HEK293 (cell line): ENCODE data around the gene LRBA.

Experiments
- CTCF ChIP-seq: fragments of 450-650 bp; formaldehyde crosslinking; IDR thresholded peaks from 2 replicates; pipeline ENCODE4 v1.5.1; 2016; ENCODE audit warnings: missing biosample characterization, missing genetic modification characterization
- HOXC10 ChIP-seq: sonication (generic); formaldehyde crosslinking; IDR thresholded peaks from 2 replicates; pipeline ENCODE4 v1.8.1; 2023; ENCODE audit warnings: mild to moderate bottlenecking, missing genetic modification reagents
- PRDM1 ChIP-seq: fragments of 450-650 bp; formaldehyde crosslinking; IDR thresholded peaks from 2 replicates; pipeline ENCODE4; 2016; ENCODE audit warnings: missing biosample characterization, missing genetic modification characterization
- PRDM4 ChIP-seq: fragments of 450-650 bp; formaldehyde crosslinking; IDR thresholded peaks from 2 replicates; pipeline ENCODE4 v1.5.1; 2017; ENCODE audit warnings: missing biosample characterization, missing genetic modification characterization
- REST ChIP-seq: fragments of 450-650 bp; formaldehyde crosslinking; IDR thresholded peaks from 2 replicates; pipeline ENCODE4 v1.5.1; 2016; ENCODE audit warnings: missing biosample characterization, missing genetic modification characterization
- YY1 ChIP-seq: fragments of 450-650 bp; formaldehyde crosslinking; IDR thresholded peaks from 2 replicates; pipeline ENCODE4 v1.5.1; 2018; ENCODE audit warnings: missing biosample characterization, missing genetic modification characterization
- ZBTB11 ChIP-seq: fragments of 450-650 bp; formaldehyde crosslinking; conservative IDR thresholded peaks from 2 replicates; pipeline ENCODE4 v1.5.1; 2016; ENCODE audit warnings: low read depth, missing biosample characterization, missing genetic modification characterization
- ZBTB7A ChIP-seq: fragments of 450-650 bp; formaldehyde crosslinking; IDR thresholded peaks from 2 replicates; pipeline ENCODE4 v1.5.1; 2016; ENCODE audit warnings: low read depth, missing biosample characterization, missing genetic modification characterization
- ZNF114 ChIP-seq: fragments of 450-650 bp; formaldehyde crosslinking; IDR thresholded peaks from 2 replicates; pipeline ENCODE4 v1.5.0; 2017; ENCODE audit warnings: missing biosample characterization, missing genetic modification characterization
- ZNF239 ChIP-seq: fragments of 450-650 bp; formaldehyde crosslinking; IDR thresholded peaks from 2 replicates; pipeline ENCODE4 v1.5.1; 2016; ENCODE audit warnings: missing biosample characterization, missing genetic modification characterization
- ZNF311 ChIP-seq: fragments of 450-650 bp; formaldehyde crosslinking; IDR thresholded peaks from 2 replicates; pipeline ENCODE4 v1.5.1; 2017; ENCODE audit warnings: missing biosample characterization, missing genetic modification characterization, borderline replicate concordance
- ZNF639 ChIP-seq: fragments of 450-650 bp; formaldehyde crosslinking; IDR thresholded peaks from 2 replicates; pipeline ENCODE4 v1.5.1; 2016; ENCODE audit warnings: missing biosample characterization, missing genetic modification characterization
- ZNF837 ChIP-seq: fragments of 450-650 bp; formaldehyde crosslinking; IDR thresholded peaks from 2 replicates; pipeline ENCODE4 v1.5.1; 2016; ENCODE audit warnings: missing biosample characterization, missing genetic modification characterization

- TF ChIP-seq ZNF639 (no peak), ZBTB7A (tag by site-specific recombination) (no peak), PRDM4 (tag by site-specific recombination) (no peak), ZNF837 (tag by site-specific recombination) (no peak), PRDM1 (tag by site-specific recombination) (peak; percentile 45), ZNF239 (tag by site-specific recombination) (no peak), CTCF (tag by site-specific recombination) (no peak), HOXC10 (no peak), REST (tag by site-specific recombination) (no peak), ZBTB11 (tag by site-specific recombination) (no peak), ZNF311 (tag by site-specific recombination) (no peak), ZNF114 (no peak), YY1 (tag by site-specific recombination) (peak; percentile 67; the same call in 1 of the 2 replicates)
Measured at GRCh38 chr4:150782311-150782710, 232.8 kb downstream of the LRBA start.
